Prostate gland (tissue), 2 donors: Measurements from ENCODE around the gene CDYL. TPM values are rescaled to one million over a fixed set of nuclear protein-coding genes. Genes with fewer than 3 reads are reported as not detected.
A peak's percentile ranks its signal among the peaks of the same experiment; 100 is the strongest.
"Not testable (repeated sequence)": the region's sequence is repeated elsewhere in the genome, so short reads cannot be mapped to it uniquely, and the experiment has no call there.

ENCODE experiments used
- DNase-seq: peaks from one replicate; pipeline ENCODE4 v3.0.0-alpha.2; 2019; ENCODE audit warnings: low spot score
- H3K27ac ChIP-seq, 2 donors: fragments of 200-600 bp; sonication (generic); 2 replicates each; pipeline ENCODE4 v1.5.1; 2017 to 2019
- H3K27me3 ChIP-seq: fragments of 200-600 bp; sonication (generic); replicated peaks from 2 replicates; pipeline ENCODE4 v1.5.1; 2019; ENCODE audit not compliant: insufficient read depth
- H3K36me3 ChIP-seq, 2 donors: fragments of 200-600 bp; sonication (generic); 1 replicate in 1 of 2; 2 replicates in 1 of 2; pipeline versions ENCODE4 v1.5.1 to v1.8.1; 2017 to 2019
- H3K4me1 ChIP-seq: fragments of 200-600 bp; sonication (generic); replicated peaks from 2 replicates; pipeline ENCODE4 v1.5.1; 2019
- H3K4me3 ChIP-seq, 2 donors: fragments of 200-600 bp; sonication (generic); 2 replicates each; pipeline ENCODE4 v1.5.1; 2017 to 2019
- H3K9me3 ChIP-seq: fragments of 200-600 bp; sonication (generic); 2 replicates; pipeline ENCODE4 v1.5.1; 2017
- CTCF ChIP-seq, 4 experiments: fragments of 200-600 bp in 2 of 4; fragments of 450-650 bp in 2 of 4; sonication (generic) in 2 of 4; IDR thresholded peaks; 1 replicate in 3 of 4; 2 replicates in 1 of 4; pipeline ENCODE4 v1.5.1; 2016 to 2019; ENCODE audit warnings: antibody characterized with exemption in 4 of 4, mild to moderate bottlenecking in 2 of 4, moderate library complexity in 2 of 4
- POLR2A ChIP-seq: fragments of 450-650 bp; IDR thresholded peaks from one replicate; pipeline ENCODE4 v1.6.1; 2016; ENCODE audit warnings: antibody characterized with exemption, mild to moderate bottlenecking
- POLR2AphosphoS5 ChIP-seq: sonication (generic); formaldehyde crosslinking; IDR thresholded peaks from one replicate; pipeline ENCODE4 v1.6.1; 2017; ENCODE audit warnings: antibody characterized with exemption
- WGBS: methylation state at CpG from one replicate; pipeline ENCODE4 v1.1.5; 2018; 5-methylcytosine and 5-hydroxymethylcytosine counted together
- intact Hi-C: fragments of 100-400 bp; cut with DNase I; formaldehyde crosslinking; loops from one replicate; pipeline ENCODE4 v1.14.2; 2022
- total RNA-seq, 2 donors: library from RNA; depleted of rRNA; stranded (reverse); fragments of >200 nt; gene quantifications; one replicate each; pipeline ENCODE4 v1.1.0, GENCODE V29; 2016

Gene CDYL
- total RNA-seq, 2 donors from 2014 or later, result 28.1 to 54.5 TPM

- DNase-seq, result no peak
- Histone ChIP-seq H3K9me3 (no peaks in the 10 kb centered on the region), H3K27me3 (no peaks in the 10 kb centered on the region), H3K4me3 (no peak overlapping the region), H3K36me3 (no peaks in the 10 kb centered on the region), H3K27ac (no peak overlapping the region), H3K4me1 (no peaks in the 10 kb centered on the region)
- 82% methylated on average over 6 of the region's 6 CpGs for WGBS
- intact Hi-C loops, result no loop called here
- TF ChIP-seq POLR2A (no peak), CTCF (IDR thresholded peaks at IDR 0.05) (no peak), POLR2AphosphoS5 (no peak)
Measured at GRCh38 chr6:4997862-4998261, 221.7 kb downstream of the CDYL start.

- intact Hi-C loops, result no loop called here
- Histone ChIP-seq H3K4me3 (no peak overlapping the region), H3K9me3 (no peaks in the 10 kb centered on the region), H3K36me3 (no peaks in the 10 kb centered on the region), H3K27me3 (no peaks in the 10 kb centered on the region), H3K27ac (no peak overlapping the region), H3K4me1 (no peaks in the 10 kb centered on the region)
- TF ChIP-seq POLR2A (no peak), POLR2AphosphoS5 (no peak), CTCF (IDR thresholded peaks at IDR 0.05) (no peak)
- WGBS, result 60% methylated on average over 2 of the region's 2 CpGs
- DNase-seq, result no peak
Measured at GRCh38 chr6:4999586-4999985, 223.4 kb downstream of the CDYL start.

- peak within 1 kb of the TSS; percentile 80 to 90 for H3K27ac ChIP-seq
- intact Hi-C loops, result loop anchor here (10.0 kb wide), 1 partner anchor 229 kb away; the partner anchor contains the start of gene CDYL
- under 1% methylated on average over 63 of the region's 64 CpGs for WGBS
- TF ChIP-seq POLR2AphosphoS5 (peak; percentile 48), POLR2A (peak; percentile 45), CTCF (IDR thresholded peaks at IDR 0.05) (peak; percentile 63 to 81 (median 76))
- H3K36me3 ChIP-seq, result no peaks in the 10 kb centered on the region
- no peaks in the 10 kb centered on the region for H3K27me3 ChIP-seq
- H3K4me3 ChIP-seq, result peak within 1 kb of the TSS; percentile 51 to 53
- H3K4me1 ChIP-seq, result no peaks in the 10 kb centered on the region
- DNase-seq, result peak; percentile 93
- H3K9me3 ChIP-seq, result no peaks in the 10 kb centered on the region
Measured at GRCh38 chr6:5003604-5004372, 227.6 kb downstream of the CDYL start, which contains the start of gene RPP40. Gene RPP40 (minus strand): TSS chr6:5004037. CDS start chr6:5004002, 35 bp downstream.

GRCh38 chr6:5004373-5005037, 228.3 kb downstream of the CDYL start:
- TF ChIP-seq POLR2AphosphoS5, result no peak
- no peak for TF ChIP-seq POLR2A
- no peak for TF ChIP-seq CTCF (IDR thresholded peaks at IDR 0.05)
- no peak for DNase-seq
- Histone ChIP-seq H3K9me3 (no peaks in the 10 kb centered on the region), H3K27me3 (no peaks in the 10 kb centered on the region), H3K27ac (peak overlapping the region; percentile 80 to 90), H3K4me1 (no peaks in the 10 kb centered on the region), H3K36me3 (no peaks in the 10 kb centered on the region), H3K4me3 (peak overlapping the region; percentile 51 to 53)
- 56% methylated on average over 12 of the region's 12 CpGs for WGBS
- intact Hi-C loops, result loop anchor here (10.0 kb wide), 1 partner anchor 230 kb away; the partner anchor contains the start of gene CDYL

GRCh38 chr6:5005038-5005433, 228.8 kb downstream of the CDYL start:
- WGBS, result 84% methylated on average over 5 of the region's 5 CpGs
- H3K4me3 ChIP-seq, H3K9me3 ChIP-seq, H3K27ac ChIP-seq, H3K4me1 ChIP-seq, H3K36me3 ChIP-seq, DNase-seq, H3K27me3 ChIP-seq: not testable (repeated sequence)
- intact Hi-C loops, result loop anchor here (10.0 kb wide), 1 partner anchor 230 kb away; the partner anchor contains the start of gene CDYL
